ENCODE data around the gene NEIL1.
"Not testable (repeated sequence)": the region's sequence is repeated elsewhere in the genome, so short reads cannot be mapped to it uniquely, and the experiment has no call there.

NEIL1 gene, protein sequence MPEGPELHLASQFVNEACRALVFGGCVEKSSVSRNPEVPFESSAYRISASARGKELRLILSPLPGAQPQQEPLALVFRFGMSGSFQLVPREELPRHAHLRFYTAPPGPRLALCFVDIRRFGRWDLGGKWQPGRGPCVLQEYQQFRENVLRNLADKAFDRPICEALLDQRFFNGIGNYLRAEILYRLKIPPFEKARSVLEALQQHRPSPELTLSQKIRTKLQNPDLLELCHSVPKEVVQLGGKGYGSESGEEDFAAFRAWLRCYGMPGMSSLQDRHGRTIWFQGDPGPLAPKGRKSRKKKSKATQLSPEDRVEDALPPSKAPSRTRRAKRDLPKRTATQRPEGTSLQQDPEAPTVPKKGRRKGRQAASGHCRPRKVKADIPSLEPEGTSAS

DNA sequence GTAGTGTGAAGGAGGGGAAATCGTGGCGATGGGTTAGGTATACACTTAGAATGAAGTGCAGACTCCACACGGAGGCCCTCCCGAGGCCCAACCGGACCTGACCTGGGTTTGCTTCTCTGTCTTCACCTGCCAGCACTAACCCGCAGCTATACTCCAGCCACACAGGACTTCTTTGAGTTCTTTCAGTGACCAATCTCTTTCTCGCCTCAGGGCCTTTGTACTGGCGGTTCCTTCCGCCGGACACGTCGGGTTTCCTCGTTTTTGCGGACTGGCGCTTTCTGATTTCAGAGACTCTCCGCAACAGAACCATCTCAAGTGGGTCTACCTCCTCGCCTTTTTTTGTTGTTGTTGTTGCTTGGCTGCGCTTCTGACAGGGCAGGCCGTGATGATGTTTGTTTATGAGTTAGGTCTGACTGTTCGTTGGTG lies at the start of gene NEIL1:
Gene NEIL1 (plus strand): TSS at position 244 of the 426 bp plus-strand sequence. CDS start 1,867 bp downstream, outside the sequence.
- no peak for DNase-seq (ENCODE audit: low spot score)

DNA sequence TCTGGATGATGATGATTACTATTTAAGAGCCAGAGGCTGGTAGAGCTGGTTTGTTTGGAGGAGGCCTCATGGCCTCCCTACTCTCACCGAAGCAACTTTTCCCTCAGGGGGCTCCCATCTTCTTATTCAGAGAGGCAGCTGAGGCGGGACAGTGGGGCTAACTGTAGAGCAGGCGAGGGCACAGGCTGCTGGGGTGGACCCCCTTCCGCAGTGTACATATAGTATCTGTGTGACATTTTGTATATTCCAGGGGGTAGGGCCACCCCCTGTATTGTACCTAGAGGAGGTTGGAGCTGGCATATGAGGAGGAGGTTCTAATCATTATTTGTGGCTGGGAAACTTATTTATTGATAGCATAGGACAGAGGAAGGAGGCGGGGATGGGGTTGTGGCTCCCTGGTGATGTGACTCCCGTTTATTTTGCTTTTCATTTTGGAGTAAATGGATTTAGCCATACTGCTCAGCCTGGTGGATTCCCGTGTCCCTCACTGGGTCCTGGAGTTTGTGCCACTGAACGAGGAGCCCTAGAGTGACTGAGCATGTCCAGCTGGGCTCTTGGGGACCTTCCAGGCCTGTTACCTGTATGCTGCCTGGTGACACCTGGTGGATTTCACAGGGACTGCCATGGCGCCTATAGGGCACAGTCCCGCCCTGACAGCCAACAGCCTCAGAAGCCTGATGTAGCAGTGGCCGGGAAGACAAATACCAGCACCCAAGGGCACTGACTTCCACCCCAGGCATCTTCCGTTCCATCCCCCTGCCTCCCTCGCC lies 48.1 kb upstream of the NEIL1 start:
- not testable (repeated sequence) for DNase-seq (ENCODE audit: low spot score)

DNA sequence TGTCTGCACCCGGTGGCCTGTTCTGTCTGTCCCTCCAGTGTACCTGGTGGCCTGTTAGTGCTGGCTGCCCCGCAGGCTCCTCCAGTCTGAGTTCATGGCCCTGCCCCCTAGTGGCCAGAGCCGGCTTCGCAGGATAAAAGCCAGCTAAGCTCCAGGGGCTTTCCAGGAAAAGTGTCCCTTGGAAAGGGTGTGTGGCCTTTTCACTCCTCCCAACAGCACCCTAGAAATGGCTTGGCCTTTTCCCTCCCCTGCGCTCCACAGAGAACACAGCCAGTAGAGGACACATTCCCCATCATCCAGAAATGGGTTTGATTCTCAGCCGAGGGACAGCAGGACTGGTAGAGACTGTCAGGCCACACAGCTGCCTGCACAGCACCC lies 47.5 kb upstream of the NEIL1 start:
- DNase-seq (ENCODE audit: low spot score), result not testable (repeated sequence)

DNA sequence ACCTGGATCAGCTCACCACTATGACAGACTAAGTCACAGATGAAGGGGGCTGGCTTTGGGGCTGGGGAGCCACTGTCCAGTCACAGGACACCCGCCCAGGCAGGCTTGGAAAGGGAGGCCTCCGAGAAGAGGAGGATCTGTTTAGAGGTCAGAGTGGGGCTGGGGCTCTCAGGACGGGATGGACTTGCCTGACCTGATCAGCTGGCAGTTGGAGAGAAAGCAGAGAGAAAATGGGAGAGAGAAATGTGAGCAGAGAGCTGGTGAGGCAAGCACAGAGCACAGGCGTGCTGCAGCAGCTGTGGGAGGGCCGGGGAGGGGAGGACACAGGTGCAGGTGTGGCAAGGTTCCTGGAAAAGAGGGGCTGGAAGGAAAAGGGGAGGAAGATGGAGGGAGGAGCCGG lies 46.8 kb upstream of the NEIL1 start:
- DNase-seq (ENCODE audit: low spot score), result not testable (repeated sequence)

DNA sequence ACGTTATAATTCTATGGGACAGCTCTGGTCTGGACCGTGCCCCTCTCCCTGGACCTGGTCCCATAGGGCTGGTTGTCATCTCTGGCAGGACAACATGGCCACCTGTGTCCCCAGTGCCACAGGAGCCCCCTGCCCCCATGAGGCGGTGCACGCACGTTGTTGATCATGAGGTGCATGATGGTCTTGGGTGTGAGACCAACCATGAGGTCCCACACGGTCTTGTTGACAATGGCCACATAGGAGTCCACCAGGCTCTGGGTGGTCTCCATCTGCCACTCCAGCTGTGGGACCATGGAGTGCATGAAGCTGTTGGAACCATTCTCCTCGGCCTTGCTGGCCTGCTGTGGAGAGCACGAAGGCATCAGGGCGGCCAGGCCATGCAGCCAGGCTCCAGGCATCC lies 44.5 kb upstream of the NEIL1 start:
- no peak for DNase-seq (ENCODE audit: low spot score)

DNA sequence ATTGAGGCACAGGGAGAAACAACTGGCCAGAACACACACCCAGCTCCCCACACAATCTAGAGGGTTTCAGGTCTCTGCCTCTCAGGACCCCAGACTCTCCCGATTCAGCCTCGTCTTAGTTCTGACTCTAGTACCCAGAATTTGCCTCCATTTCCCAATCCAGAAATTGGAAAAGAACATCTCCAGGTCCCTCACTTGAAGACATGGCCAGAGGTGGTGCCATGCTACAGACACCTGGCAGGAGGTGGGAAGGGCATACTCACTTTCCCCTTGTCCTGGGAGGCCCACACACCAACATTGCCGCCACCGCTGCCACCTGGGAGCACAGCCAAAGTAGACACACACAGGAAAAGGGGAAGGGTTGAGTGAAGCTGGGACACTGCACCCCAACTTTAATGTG lies 44.1 kb upstream of the NEIL1 start:
- not testable (repeated sequence) for DNase-seq (ENCODE audit: low spot score)

DNA sequence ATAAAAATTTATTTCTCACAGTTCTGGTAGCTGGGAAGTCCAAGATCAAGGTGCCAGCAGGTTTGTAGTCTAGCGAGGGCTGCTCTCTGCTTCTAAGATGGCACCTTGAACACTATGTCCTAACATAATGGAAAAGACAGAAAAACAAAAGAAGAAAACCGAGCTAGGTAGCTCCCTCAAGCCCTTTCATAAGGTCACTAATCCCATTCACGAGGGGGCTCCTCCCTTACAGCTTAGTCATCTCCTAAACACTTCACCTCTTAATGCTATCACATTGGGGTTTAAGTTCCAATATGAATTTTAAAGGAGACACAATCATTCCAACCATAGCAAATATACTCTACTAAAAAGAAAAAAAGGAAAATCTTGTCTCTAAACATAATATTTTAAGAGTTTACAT lies 40.7 kb upstream of the NEIL1 start:
- no peak for DNase-seq (ENCODE audit: low spot score)

DNA sequence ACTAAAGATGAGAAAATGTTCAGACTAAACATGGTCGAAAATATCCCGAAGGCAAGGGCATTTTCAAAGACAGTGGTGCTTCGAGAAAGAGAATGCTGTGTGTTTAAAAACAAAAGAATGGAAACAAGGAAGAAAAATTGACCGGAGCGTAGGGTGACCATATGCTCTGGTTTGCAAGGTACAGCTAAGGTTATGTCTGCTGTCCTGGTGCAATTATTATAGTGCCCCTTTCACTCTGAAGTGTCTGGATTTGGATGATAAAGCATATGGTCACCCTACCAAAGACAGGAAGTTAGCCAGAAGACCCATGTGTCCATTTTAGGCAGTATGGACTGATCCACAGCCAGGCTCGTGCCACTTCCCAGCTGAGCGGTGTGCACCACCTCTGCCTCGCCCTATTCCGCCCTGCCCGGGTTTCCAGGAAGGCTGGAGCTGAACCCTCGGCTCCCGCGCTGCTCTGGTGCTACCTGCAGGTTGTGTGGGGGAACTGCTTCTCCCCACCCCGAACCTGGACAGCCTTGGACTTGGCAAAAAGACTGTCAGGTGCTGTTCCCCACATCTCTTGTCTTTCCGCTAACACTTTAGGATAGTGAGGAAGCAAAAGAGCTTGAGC lies 39.0 kb upstream of the NEIL1 start:
- DNase-seq (ENCODE audit: low spot score), result no peak

DNA sequence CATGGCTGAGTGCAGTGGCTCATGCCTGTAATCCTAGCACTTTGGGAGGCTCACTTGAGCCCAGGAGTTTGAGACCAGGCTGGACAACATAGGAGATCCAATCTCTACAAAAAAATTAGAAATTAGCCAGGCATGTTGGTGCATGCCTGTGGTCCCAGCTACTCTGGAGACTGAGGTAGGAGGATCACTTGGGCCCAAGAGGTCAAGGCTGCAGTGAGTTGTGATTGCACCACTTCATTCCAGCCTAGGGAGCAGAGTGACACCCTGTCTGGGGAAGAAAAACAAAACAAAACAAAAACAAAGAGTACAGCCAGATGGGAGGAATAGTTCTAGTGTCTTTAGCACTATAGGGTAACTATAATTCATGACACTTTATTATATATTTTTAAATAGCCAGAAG lies 37.1 kb upstream of the NEIL1 start:
- DNase-seq (ENCODE audit: low spot score), result no peak

DNA sequence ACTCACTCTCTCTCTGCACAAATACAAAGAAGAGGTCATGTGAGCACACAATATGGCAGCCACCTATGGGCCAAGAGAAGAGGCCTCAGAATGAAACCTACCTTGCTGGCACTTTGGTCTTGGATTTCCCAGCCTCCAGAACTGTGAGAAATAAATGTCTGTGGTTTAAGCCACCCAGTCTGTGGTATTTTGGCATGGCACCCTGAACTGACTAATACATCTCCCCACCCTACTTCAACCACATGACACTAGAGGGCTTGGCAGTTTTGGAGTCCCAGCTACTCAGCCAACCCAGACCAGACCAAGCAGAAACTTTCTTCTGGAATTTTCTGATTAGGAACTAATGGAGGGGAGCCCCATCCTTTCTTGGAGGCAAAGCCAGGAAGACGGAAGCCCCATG lies 34.3 kb upstream of the NEIL1 start:
- DNase-seq (ENCODE audit: low spot score), result not testable (repeated sequence)

DNA sequence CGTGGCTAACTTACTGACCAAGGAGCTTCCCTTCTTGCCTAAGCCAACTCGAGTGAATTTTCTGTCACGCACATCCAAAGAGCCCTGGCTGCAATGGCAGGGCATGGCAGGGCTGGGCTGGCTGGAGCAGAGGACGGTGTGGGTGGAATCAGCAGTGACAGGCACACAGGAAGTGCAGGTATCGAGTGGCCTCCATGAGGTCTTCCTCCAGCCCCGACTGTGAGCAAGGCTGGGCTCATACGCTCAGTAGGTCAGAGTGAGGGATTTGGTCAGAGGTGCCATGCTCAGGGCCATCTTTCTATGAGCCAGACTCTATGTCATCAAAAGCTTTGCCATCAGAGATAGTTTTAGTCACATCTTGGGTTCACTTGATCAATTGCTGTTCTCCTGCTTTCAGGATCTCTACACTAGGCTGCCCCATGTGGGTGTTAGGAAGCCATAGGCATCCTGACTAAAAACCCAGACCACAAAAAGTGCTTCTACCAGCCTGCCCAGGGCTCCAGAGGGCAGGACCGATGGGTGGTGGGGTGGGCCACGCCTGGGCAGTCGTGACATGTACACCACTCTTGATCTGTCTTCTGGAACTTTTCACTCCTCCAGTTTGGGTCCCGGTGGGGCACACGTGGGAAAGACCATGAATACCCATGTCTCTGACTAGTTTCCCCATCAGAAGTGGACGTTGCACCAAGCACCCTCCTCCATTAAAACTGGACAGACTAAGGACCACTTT lies 33.6 kb upstream of the NEIL1 start:
- no peak for DNase-seq (ENCODE audit: low spot score)

DNA sequence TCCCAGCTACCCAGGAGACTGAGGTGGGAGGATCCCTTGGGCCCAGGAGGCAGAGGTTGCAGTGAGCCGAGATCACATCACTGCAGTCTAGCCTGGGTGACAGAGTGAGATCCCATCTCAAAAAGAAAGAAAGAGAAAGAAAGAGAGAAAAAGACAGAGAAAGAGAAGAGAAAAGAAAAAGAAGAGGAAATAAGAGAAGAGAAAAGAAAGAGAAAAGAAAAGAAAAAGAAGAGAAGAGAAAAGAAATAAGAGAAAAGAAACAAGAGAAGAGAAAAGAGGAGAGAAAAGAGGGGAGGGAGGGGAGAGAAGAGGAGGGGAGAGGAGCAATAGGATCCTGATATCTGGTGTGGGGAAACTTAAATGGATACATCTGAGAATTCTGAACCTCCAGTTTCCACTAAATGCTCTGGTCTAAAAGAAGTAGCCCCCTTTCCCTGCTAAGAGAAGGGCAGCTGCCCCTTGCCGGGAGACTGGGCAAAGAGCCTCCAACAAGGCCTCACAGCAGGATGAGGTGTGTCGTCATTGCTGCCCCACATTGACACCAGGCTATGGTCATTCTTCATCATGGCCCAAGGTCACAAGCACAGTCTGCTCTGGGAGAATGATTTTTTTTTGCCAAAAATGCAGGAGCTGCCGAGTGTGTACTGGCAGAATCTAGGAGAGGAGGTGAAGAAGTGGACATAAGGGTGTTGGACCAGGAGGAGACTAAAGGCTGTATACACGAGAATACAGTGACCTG lies 32.1 kb upstream of the NEIL1 start:
- DNase-seq (ENCODE audit: low spot score), result no peak

DNA sequence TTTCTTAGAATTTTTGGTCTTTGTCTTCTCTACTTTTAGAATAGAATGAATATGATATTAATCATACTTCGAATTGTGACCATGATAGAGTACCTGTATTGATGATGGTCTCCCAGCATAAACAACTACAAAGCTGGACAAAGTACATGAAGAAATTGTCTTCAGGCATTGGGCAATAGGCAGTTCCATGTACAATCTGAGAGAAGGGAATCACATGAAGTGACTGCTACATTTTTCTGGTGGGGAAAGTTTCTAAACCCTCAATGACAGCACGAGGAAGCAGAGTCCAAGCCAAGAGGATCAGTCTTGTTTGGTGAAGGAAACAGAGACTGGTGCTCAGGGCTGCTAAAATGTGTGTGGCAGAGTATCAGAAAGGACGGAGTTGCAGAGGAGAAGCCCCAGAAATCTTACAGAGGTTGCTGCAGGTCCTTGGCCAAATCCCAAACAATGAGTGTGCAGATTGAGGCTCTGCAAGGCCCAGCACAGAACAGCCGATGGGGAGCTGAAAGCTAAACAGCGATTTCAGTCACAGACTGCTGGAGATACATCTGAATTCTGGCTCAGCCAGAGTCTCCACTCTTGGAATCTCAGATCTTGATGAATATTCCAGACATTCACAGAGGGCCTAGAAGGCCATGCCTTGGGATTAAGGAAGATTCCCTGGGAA lies 27.5 kb upstream of the NEIL1 start:
- not testable (repeated sequence) for DNase-seq (ENCODE audit: low spot score)

DNA sequence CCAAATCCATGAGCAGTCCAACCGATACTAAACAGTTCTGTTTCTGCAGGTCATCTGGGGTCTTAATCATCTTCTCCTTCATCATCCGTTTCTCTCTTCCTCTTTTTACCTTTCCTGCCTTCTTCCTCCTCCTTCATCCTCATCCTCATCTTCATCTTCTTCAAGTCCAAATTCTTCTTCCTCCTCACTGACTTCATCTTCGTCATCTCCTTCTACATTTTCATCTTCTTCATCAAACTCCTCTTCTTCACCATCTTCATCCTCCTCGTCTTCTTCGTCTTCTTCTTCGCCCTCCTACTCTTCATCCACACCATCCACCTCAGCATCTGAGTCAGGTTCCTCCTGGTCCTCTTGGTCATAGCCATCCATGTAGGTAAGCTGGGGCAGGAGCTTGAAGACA lies 25.1 kb upstream of the NEIL1 start:
- no peak for DNase-seq (ENCODE audit: low spot score)

DNA sequence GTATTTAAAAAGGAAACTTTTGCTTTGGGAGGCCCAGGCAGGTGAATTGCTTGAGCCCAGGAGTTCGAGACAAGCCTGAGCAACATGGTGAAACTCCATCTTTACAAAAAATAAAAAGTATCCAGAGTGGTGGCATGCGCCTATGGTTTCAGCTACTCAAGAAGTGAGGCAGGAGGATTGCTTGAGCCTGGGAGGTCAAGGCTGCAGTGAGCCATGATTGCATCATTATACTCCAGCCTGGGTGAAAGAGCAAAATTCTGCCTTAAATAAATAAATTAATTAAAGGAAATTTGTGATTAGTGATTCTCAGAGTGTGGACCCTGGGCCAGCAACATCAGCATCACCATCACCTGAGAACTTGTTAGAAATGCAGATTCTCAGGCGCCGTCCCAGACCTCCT lies 20.9 kb upstream of the NEIL1 start:
- DNase-seq (ENCODE audit: low spot score), result no peak

DNA sequence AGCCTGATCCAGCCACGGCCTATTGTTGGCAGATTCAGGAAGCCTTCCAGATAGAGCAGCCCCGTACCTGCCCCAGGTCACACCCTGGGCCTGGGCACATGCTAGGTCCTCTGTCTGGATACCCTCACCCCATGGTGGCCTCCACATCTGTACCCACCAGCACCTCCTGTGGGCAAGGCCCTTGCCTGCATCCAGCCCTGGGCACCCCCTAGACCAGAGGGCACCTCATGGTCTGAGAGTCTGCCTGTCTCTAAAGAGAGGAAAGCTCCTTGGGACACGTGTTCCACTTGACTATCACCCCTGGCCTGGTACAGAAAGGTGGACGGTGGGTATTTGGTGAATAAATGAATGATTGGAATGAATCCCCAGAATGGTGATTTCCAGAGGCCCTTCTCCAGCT lies 19.8 kb upstream of the NEIL1 start:
- DNase-seq (ENCODE audit: low spot score), result no peak

DNA sequence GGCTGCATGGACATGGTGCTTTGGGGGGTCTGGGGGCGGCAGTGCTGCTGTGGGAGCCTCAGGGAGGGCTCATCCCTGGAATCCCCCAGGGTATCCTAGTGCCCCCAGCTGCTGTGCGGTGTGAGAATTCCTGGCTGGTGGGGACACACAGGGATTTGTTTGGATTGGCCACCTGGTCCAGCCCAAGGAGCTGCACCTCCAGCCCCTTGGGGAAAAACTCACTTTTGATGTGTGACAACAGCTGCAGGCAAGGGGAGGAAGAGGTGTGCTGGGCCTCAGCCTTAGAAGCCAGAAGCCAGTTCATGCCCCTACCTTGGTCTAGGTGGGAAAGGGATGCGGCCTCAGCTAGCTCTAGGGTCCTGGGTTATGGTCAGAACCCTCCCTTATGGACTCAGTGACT lies 19.3 kb upstream of the NEIL1 start:
- no peak for DNase-seq (ENCODE audit: low spot score)

DNA sequence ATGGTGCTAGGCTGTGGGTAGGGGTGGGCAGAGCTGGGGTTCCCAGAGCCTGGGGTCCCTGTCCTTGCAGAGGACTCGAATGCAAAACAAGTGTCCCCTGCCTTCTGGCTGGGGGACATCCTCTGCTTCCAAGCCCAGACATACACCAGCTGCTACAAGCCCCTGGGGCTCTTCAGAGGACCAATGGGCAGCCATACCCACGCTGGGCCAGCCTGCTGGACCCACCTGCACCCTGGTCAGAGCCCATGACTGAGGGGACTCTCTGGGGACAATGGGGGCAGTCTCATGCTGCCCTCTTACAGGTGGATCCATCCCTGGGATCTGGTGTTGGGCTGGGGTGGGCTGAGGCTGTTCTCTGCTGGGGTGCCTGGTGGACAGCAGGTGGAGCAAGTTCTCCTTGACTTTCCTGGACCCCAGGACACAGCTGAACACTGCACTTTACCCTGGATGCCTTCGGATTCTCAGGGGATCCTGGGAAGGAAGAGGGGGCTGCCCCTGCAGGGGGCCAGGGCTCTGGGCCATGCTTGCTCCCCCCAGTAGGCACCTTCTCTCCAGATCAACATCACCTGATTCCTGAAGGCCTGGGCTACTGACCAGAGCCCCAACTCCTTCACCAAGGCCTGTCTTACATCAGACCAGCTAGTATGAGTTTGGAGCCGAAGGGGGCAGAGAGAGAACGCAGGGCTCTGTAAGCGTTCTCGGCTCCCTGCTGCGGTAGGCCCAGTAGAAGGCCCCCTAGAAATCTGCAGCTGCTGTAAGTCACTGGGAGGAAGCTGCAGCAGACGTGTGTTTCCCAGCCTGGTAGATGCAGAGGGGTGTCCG lies 18.1 kb upstream of the NEIL1 start:
- DNase-seq (ENCODE audit: low spot score), result no peak

DNA sequence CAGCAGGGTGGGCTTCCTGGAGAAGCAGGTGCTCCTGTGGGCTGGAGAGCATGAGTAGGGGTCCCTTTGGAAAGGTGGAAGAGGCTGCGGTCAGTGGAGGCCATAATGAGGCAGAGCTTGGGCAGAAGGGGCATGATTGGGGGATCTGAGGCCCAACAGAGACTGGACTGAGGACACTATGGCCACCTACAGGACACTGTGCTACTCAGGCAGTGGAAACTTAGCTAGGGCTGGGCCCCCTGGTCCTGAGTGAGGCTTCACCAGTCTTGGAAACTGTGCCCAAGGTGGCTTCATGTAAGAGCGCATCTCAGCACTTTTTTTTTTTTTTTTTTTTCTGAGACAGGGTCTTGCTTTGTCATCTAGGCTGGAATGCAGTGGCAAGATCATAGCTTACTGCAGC lies 17.3 kb upstream of the NEIL1 start:
- DNase-seq (ENCODE audit: low spot score), result no peak

DNA sequence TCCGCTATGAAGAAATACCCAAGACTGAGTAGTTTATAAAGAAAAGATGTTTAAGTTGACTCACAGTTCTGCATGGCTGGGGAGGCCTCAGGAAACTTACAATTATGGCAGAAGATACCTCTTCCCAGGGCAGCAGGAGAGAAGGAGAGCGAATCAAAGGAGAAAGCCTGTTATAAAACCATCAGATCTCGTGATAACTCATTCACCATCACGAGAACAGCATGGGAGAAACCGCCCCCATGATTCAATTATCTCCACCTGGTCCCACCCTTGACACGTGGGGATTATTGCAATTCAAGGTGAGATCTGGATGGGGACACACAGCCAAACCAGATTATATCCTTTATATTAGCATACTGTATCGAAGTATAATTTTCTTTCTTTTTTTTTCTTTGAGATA lies 14.7 kb upstream of the NEIL1 start:
- not testable (repeated sequence) for DNase-seq (ENCODE audit: low spot score)

Measured in globus pallidus (tissue), 1 donor.